BE2C (cell line): Measurements from ENCODE around the gene ELOF1.
A peak's percentile ranks its signal among the peaks of the same experiment; 100 is the strongest.

Experiments
- DNase-seq: peaks from one replicate; pipeline ENCODE4 v3.0.0-alpha.2; 2020
- H3K27me3 ChIP-seq: fragments of 250-450 bp; sonication (Bioruptor Pico); 2 replicates; pipeline ENCODE4 v1.5.1; 2020; ENCODE audit warnings: mild to moderate bottlenecking
- H3K36me3 ChIP-seq: fragments of 250-450 bp; sonication (Bioruptor Pico); 2 replicates; pipeline ENCODE4 v1.5.1; 2020; ENCODE audit warnings: mild to moderate bottlenecking
- H3K4me1 ChIP-seq: fragments of 250-450 bp; sonication (Bioruptor Pico); 2 replicates; pipeline ENCODE4 v1.5.1; 2020
- H3K4me3 ChIP-seq: 2 replicates; pipeline ENCODE4 v1.5.1; 2011; ENCODE audit warnings: low read depth, low read length
- H3K9me3 ChIP-seq: fragments of 250-450 bp; sonication (Bioruptor Pico); 2 replicates; pipeline ENCODE4 v1.5.1; 2020
- TF ChIP-seq, protein P1 (sequence below): IDR thresholded peaks from 2 replicates; pipeline ENCODE4 v1.5.1; 2012; ENCODE audit warnings: mild to moderate bottlenecking, low read depth, low read length

ELOF1 gene

DNA sequence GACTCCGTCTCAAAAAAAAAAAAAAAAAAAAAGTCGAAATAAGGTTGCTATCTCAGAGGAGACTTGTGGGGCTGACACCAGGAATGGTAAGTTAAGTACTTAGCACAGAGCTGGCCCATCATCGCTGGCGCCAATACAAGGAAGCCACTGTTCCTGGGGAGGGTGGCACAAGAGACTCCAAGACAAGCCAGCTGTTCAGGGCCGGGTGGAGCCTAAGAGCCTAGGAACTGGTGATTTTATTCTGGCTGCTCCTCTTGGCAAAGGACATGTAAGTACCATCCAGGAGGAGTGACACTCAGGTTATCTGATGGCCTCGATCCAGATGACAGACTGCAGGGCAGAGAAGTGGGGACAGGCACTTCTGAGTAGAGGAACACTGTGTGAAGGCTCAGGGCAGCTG, 3.8 kb downstream of the ELOF1 start:
- DNase-seq: no peak
- Histone ChIP-seq H3K27me3 (no peaks in the 10 kb centered on the region), H3K4me3 (no peak overlapping the region), H3K9me3 (no peaks in the 10 kb centered on the region), H3K4me1 (0 out of 2 replicates have a peak, but pooled peaks cover 5% of the 10 kb centered on the region), H3K36me3 (peaks cover 31% of the 10 kb centered on the region)
- TF ChIP-seq, protein P1, sequence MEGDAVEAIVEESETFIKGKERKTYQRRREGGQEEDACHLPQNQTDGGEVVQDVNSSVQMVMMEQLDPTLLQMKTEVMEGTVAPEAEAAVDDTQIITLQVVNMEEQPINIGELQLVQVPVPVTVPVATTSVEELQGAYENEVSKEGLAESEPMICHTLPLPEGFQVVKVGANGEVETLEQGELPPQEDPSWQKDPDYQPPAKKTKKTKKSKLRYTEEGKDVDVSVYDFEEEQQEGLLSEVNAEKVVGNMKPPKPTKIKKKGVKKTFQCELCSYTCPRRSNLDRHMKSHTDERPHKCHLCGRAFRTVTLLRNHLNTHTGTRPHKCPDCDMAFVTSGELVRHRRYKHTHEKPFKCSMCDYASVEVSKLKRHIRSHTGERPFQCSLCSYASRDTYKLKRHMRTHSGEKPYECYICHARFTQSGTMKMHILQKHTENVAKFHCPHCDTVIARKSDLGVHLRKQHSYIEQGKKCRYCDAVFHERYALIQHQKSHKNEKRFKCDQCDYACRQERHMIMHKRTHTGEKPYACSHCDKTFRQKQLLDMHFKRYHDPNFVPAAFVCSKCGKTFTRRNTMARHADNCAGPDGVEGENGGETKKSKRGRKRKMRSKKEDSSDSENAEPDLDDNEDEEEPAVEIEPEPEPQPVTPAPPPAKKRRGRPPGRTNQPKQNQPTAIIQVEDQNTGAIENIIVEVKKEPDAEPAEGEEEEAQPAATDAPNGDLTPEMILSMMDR: no peak

DNA sequence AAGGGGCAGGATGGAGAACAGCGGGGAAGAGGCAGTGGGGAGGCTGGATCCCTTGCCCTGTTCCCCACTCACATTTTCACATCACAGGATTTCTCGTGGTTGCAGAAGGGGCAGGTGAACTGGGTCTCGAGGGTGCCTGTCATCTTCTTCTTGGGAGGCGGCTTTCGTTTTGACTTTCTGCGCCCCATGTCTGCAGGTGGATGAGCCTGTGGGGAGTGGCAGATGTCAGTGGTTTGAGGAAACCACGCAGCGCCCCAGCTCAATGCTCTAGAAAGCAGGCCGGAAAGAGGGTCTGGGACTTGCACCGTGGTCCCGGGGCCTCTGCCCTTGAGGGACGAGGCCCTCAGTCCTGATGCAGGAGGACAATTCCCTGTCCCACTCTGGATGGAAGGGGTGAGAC, 4.9 kb downstream of the ELOF1 start:
- no peak overlapping the region for H3K4me3 ChIP-seq
- 0 out of 2 replicates have a peak, but pooled peaks cover 5% of the 10 kb centered on the region for H3K4me1 ChIP-seq
- TF ChIP-seq, protein P1: no peak
- H3K36me3 ChIP-seq: peaks cover 31% of the 10 kb centered on the region
- H3K27me3 ChIP-seq: no peaks in the 10 kb centered on the region
- no peaks in the 10 kb centered on the region for H3K9me3 ChIP-seq
- DNase-seq: no peak

GRCh38 chr19:11552666-11553372, 6.2 kb downstream of the ELOF1 start:
- Histone ChIP-seq H3K4me1 (0 out of 2 replicates have a peak, but pooled peaks cover 2% of the 10 kb centered on the region), H3K27me3 (no peaks in the 10 kb centered on the region), H3K4me3 (no peak overlapping the region), H3K36me3 (peaks cover 31% of the 10 kb centered on the region), H3K9me3 (no peaks in the 10 kb centered on the region)
- TF ChIP-seq, protein P1: no peak
- DNase-seq: no peak

- H3K4me3 ChIP-seq: no peak overlapping the region
- TF ChIP-seq, protein P1: peak; percentile 64
- DNase-seq: peak; percentile 63
- H3K36me3 ChIP-seq: peaks cover 31% of the 10 kb centered on the region
- no peaks in the 10 kb centered on the region for H3K4me1 ChIP-seq
- no peaks in the 10 kb centered on the region for H3K9me3 ChIP-seq
- no peaks in the 10 kb centered on the region for H3K27me3 ChIP-seq
Observed at GRCh38 chr19:11551603-11552235, 7.3 kb downstream of the ELOF1 start.

DNA sequence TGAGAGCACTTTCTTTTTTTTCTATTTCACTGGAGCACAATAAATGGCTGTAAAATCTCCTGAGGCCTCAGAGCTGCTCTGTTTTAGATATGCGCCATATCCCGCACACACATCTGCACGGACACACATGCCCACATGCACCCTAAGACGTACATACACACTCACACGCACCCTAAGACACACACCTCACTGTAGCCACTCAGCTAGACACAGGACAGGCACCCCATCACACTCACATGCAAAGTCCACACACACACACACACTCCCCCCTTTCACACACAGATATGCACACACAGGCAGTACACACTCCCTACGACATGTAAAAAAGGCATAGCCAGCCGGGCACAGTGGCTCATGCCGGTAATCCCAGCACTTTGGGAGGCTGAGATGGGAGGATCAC, 8.8 kb downstream of the ELOF1 start:
- Histone ChIP-seq H3K9me3 (no peaks in the 10 kb centered on the region), H3K27me3 (no peaks in the 10 kb centered on the region), H3K4me3 (no peak overlapping the region), H3K36me3 (peaks cover 28% of the 10 kb centered on the region), H3K4me1 (no peaks in the 10 kb centered on the region)
- DNase-seq: no peak
- TF ChIP-seq, protein P1: no peak

DNA sequence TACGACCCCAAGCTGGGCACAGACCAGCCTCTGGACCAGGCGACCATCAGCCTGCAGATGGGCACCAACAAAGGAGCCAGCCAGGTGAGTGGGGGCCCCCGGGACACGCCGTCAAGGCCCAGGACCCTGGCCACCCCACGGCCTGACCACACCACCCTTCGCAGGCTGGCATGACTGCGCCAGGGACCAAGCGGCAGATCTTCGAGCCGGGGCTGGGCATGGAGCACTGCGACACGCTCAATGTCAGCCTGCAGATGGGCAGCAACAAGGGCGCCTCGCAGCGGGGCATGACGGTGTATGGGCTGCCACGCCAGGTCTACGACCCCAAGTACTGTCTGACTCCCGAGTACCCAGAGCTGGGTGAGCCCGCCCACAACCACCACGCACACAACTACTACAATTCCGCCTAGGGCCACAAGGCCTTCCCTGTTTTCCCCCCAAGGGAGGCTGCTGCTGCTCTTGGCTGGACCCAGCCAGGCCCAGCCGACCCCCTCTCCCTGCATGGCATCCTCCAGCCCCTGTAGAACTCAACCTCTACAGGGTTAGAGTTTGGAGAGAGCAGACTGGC, 9.6 kb downstream of the ELOF1 start:
- Histone ChIP-seq H3K36me3 (peaks cover 27% of the 10 kb centered on the region), H3K27me3 (no peaks in the 10 kb centered on the region), H3K9me3 (no peaks in the 10 kb centered on the region), H3K4me1 (no peaks in the 10 kb centered on the region), H3K4me3 (no peak overlapping the region)
- DNase-seq: no peak
- TF ChIP-seq, protein P1: no peak
